BE2C (cell line): ENCODE results near the gene MIOS.

ENCODE experiments used
- DNase-seq: peaks from one replicate; pipeline ENCODE4 v3.0.0-alpha.2; 2020
- H3K27me3 ChIP-seq: fragments of 250-450 bp; sonication (Bioruptor Pico); 2 replicates; pipeline ENCODE4 v1.5.1; 2020; ENCODE audit warnings: mild to moderate bottlenecking
- H3K36me3 ChIP-seq: fragments of 250-450 bp; sonication (Bioruptor Pico); 2 replicates; pipeline ENCODE4 v1.5.1; 2020; ENCODE audit warnings: mild to moderate bottlenecking
- H3K4me1 ChIP-seq: fragments of 250-450 bp; sonication (Bioruptor Pico); 2 replicates; pipeline ENCODE4 v1.5.1; 2020
- H3K4me3 ChIP-seq: 2 replicates; pipeline ENCODE4 v1.5.1; 2011; ENCODE audit warnings: low read depth, low read length
- H3K9me3 ChIP-seq: fragments of 250-450 bp; sonication (Bioruptor Pico); 2 replicates; pipeline ENCODE4 v1.5.1; 2020
- CTCF ChIP-seq: IDR thresholded peaks from 2 replicates; pipeline ENCODE4 v1.5.1; 2012; ENCODE audit warnings: mild to moderate bottlenecking, low read depth, low read length

MIOS gene

GRCh38 chr7:7596176-7596575 is 29.5 kb downstream of the MIOS start:
- Histone ChIP-seq H3K27me3 (no peaks in the 10 kb centered on the region), H3K36me3 (peaks cover 50% of the 10 kb centered on the region), H3K4me1 (no peaks in the 10 kb centered on the region), H3K9me3 (no peaks in the 10 kb centered on the region), H3K4me3 (no peak overlapping the region)
- DNase-seq = no peak
- TF ChIP-seq CTCF = no peak

- no peak for DNase-seq
- Histone ChIP-seq H3K4me3 (no peak overlapping the region), H3K4me1 (no peaks in the 10 kb centered on the region), H3K9me3 (no peaks in the 10 kb centered on the region), H3K27me3 (no peaks in the 10 kb centered on the region), H3K36me3 (peaks cover 9% of the 10 kb centered on the region)
- no peak for TF ChIP-seq CTCF
These were observed 40.3 kb downstream of the MIOS start for GRCh38 chr7:7607010-7607409.

GRCh38 chr7:7609330-7609729 is 42.6 kb downstream of the MIOS start:
- no peak for DNase-seq
- Histone ChIP-seq H3K9me3 (no peaks in the 10 kb centered on the region), H3K27me3 (no peaks in the 10 kb centered on the region), H3K36me3 (peaks cover 9% of the 10 kb centered on the region), H3K4me3 (no peak overlapping the region), H3K4me1 (peaks cover 3% of the 10 kb centered on the region)
- TF ChIP-seq CTCF = no peak

GRCh38 chr7:7612519-7612918 is 45.8 kb downstream of the MIOS start:
- DNase-seq = no peak
- Histone ChIP-seq H3K27me3 (no peaks in the 10 kb centered on the region), H3K4me1 (peaks cover 3% of the 10 kb centered on the region), H3K4me3 (no peak overlapping the region), H3K9me3 (no peaks in the 10 kb centered on the region), H3K36me3 (peaks cover 3% of the 10 kb centered on the region)
- TF ChIP-seq CTCF = no peak

GRCh38 chr7:7613210-7613609 is 46.5 kb downstream of the MIOS start:
- no peak overlapping the region for H3K4me3 ChIP-seq
- no peaks in the 10 kb centered on the region for H3K27me3 ChIP-seq
- no peaks in the 10 kb centered on the region for H3K9me3 ChIP-seq
- DNase-seq = no peak
- no peak for TF ChIP-seq CTCF
- H3K4me1 ChIP-seq = peaks cover 3% of the 10 kb centered on the region
- H3K36me3 ChIP-seq = no peaks in the 10 kb centered on the region

GRCh38 chr7:7614018-7614741 is 47.5 kb downstream of the MIOS start:
- Histone ChIP-seq H3K27me3 (no peaks in the 10 kb centered on the region), H3K9me3 (no peaks in the 10 kb centered on the region), H3K4me1 (peaks cover 3% of the 10 kb centered on the region), H3K36me3 (no peaks in the 10 kb centered on the region), H3K4me3 (no peak overlapping the region)
- no peak for DNase-seq
- TF ChIP-seq CTCF = no peak
